Mucosa of descending colon (tissue), 3 donors: Measurements from ENCODE around the gene CCR9. TPM values are rescaled to one million over a fixed set of nuclear protein-coding genes. Genes with fewer than 3 reads are reported as not detected.

Experiments used
- ATAC-seq: fragments of 200-7000 bp; cut with Tn5 transposase; one replicate; pipeline ENCODE4 v1.9.1; 2020; ENCODE audit warnings: mild to moderate bottlenecking, moderate library complexity
- DNase-seq, 3 donors: peaks; one replicate each; pipeline ENCODE4 v3.0.0-alpha.2; 2020
- H3K36me3 ChIP-seq: fragments of 200-600 bp; one replicate; pipeline ENCODE4 v1.8.0; 2021; ENCODE audit warnings: low read depth, mild to moderate bottlenecking
- H3K4me1 ChIP-seq: fragments of 200-600 bp; one replicate; pipeline ENCODE4 v1.8.0; 2021; ENCODE audit warnings: low read depth, mild to moderate bottlenecking
- H3K4me3 ChIP-seq: fragments of 200-600 bp; one replicate; pipeline ENCODE4 v1.8.0; 2021; ENCODE audit warnings: mild to moderate bottlenecking
- H3K9me3 ChIP-seq: fragments of 200-600 bp; one replicate; pipeline ENCODE4 v1.8.0; 2021; ENCODE audit warnings: mild to moderate bottlenecking
- CTCF ChIP-seq: fragments of 200-600 bp; IDR thresholded peaks from one replicate; pipeline ENCODE4 v1.8.0; 2022; ENCODE audit warnings: antibody characterized with exemption, mild to moderate bottlenecking
- intact Hi-C, 2 donors: fragments of 100-400 bp; cut with DNase I in 1 of 2; cut with micrococcal nuclease in 1 of 2; formaldehyde crosslinking; loops; one replicate each; pipeline versions ENCODE4 v1.11.0 to v1.11.1; 2022; cut with DNase I, micrococcal nuclease
- total RNA-seq, 3 donors: library from RNA; stranded (reverse); fragmentation: NEBNext Ultra II Directional in 2 of 3; extraction: Animal tissue kit (Norgen Biotek cat#: 25700) in 2 of 3; gene quantifications; one replicate each; pipeline versions ENCODE4 v1.2.1 to v1.2.4, GENCODE V29; 2021 to 2023
- donor health status: DM: no; HTN: no; CAD: no; lungs with moderate emphysema.
- donor health status: DM: no; HTN: no; CAD: no.
- donor health status: DM: no; HTN: yes; CAD: no.

Gene CCR9
- total RNA-seq, 3 donors from 2014 or later: 0.12 to 0.22 TPM; not detected in 1

- no peaks in the 10 kb centered on the region for H3K36me3 ChIP-seq
- intact Hi-C loops: no loop called here
- no peaks in the 10 kb centered on the region for H3K4me1 ChIP-seq
These were observed 62.5 kb downstream of the CCR9 start for GRCh38 chr3:45948881-45949280.

GRCh38 chr3:45949432-45949831 lies 63.1 kb downstream of the CCR9 start:
- ATAC-seq: no peak
- no peaks in the 10 kb centered on the region for H3K36me3 ChIP-seq
- no peak overlapping the region for H3K4me3 ChIP-seq
- no peaks in the 10 kb centered on the region for H3K9me3 ChIP-seq
- TF ChIP-seq CTCF: no peak
- H3K4me1 ChIP-seq: no peaks in the 10 kb centered on the region
- DNase-seq: no peak
- intact Hi-C loops: no loop called here

More at GRCh38 chr3:45948881-45949280, 62.5 kb downstream of the CCR9 start:
- Histone ChIP-seq H3K4me3 (no peak overlapping the region), H3K9me3 (no peaks in the 10 kb centered on the region)
- DNase-seq (no peak), ATAC-seq (no peak)
- TF ChIP-seq CTCF: no peak

- no peak for DNase-seq
- ATAC-seq: no peak
- TF ChIP-seq CTCF: no peak
- Histone ChIP-seq H3K4me1 (no peaks in the 10 kb centered on the region), H3K36me3 (no peaks in the 10 kb centered on the region), H3K9me3 (no peaks in the 10 kb centered on the region), H3K4me3 (no peak overlapping the region)
- intact Hi-C loops: no loop called here
These were observed 63.8 kb downstream of the CCR9 start for GRCh38 chr3:45950131-45950530.

GRCh38 chr3:45950686-45951600 lies 64.6 kb downstream of the CCR9 start:
- no peak for TF ChIP-seq CTCF
- H3K36me3 ChIP-seq: no peaks in the 10 kb centered on the region
- peak in 1 of 3 donors; percentile 29 for DNase-seq
- H3K4me1 ChIP-seq: no peaks in the 10 kb centered on the region
- intact Hi-C loops: no loop called here
- no peak overlapping the region for H3K4me3 ChIP-seq
- ATAC-seq: peak; percentile 67
- no peaks in the 10 kb centered on the region for H3K9me3 ChIP-seq

GRCh38 chr3:45951946-45952345 lies 65.6 kb downstream of the CCR9 start:
- intact Hi-C loops: no loop called here
- no peaks in the 10 kb centered on the region for H3K9me3 ChIP-seq
- no peak overlapping the region for H3K4me3 ChIP-seq
- H3K36me3 ChIP-seq: no peaks in the 10 kb centered on the region
- ATAC-seq (no peak), DNase-seq (no peak)
- no peaks in the 10 kb centered on the region for H3K4me1 ChIP-seq
- no peak for TF ChIP-seq CTCF
